ENCODE data around the gene AURKA.

Gene AURKA

GRCh38 chr20:56420940-56421688, 29.1 kb upstream of the AURKA start:
- Histone ChIP-seq H3K4me3 (no peak overlapping the region), H3K4me1 (no peaks in the 10 kb centered on the region), H3K27me3 (no peaks in the 10 kb centered on the region), H3K36me3 (peaks cover 0 to 18% (median 0%) of the 10 kb centered on the region in 3 donors), H3K9me3 (no peaks in the 10 kb centered on the region), H3K27ac (no peak overlapping the region)
- TF ChIP-seq CTCF (IDR thresholded peaks at IDR 0.05) = no peak
- peak in 1 of 2 donors; percentile 16 for DNase-seq
- intact Hi-C loops (cut with DNase I; ENCODE audit: low total_unique reads) = no loop called here

GRCh38 chr20:56420028-56420427, 28.0 kb upstream of the AURKA start:
- H3K4me3 ChIP-seq = no peak overlapping the region
- H3K9me3 ChIP-seq = no peaks in the 10 kb centered on the region
- no peaks in the 10 kb centered on the region for H3K27me3 ChIP-seq
- H3K27ac ChIP-seq = no peak overlapping the region
- DNase-seq = no peak
- H3K36me3 ChIP-seq = peaks cover 0 to 18% (median 0%) of the 10 kb centered on the region in 3 donors
- TF ChIP-seq CTCF (IDR thresholded peaks at IDR 0.05) = no peak
- intact Hi-C loops (cut with DNase I; ENCODE audit: low total_unique reads) = no loop called here
- no peaks in the 10 kb centered on the region for H3K4me1 ChIP-seq

- Histone ChIP-seq H3K27ac (no peak overlapping the region), H3K4me3 (no peak overlapping the region), H3K27me3 (no peaks in the 10 kb centered on the region), H3K9me3 (no peaks in the 10 kb centered on the region), H3K4me1 (no peaks in the 10 kb centered on the region), H3K36me3 (peaks cover 0 to 18% (median 0%) of the 10 kb centered on the region in 3 donors)
- no peak for DNase-seq
- intact Hi-C loops (cut with DNase I; ENCODE audit: low total_unique reads) = no loop called here
- TF ChIP-seq CTCF (IDR thresholded peaks at IDR 0.05) = no peak
Observed at GRCh38 chr20:56418385-56418861, 26.4 kb upstream of the AURKA start.

- TF ChIP-seq CTCF (IDR thresholded peaks at IDR 0.05) = no peak
- no peaks in the 10 kb centered on the region for H3K27me3 ChIP-seq
- intact Hi-C loops (cut with DNase I; ENCODE audit: low total_unique reads) = no loop called here
- H3K4me3 ChIP-seq = no peak overlapping the region
- no peaks in the 10 kb centered on the region for H3K9me3 ChIP-seq
- no peaks in the 10 kb centered on the region for H3K4me1 ChIP-seq
- peaks cover 0 to 19% (median 0%) of the 10 kb centered on the region in 3 donors for H3K36me3 ChIP-seq
- no peak for DNase-seq
- no peak overlapping the region for H3K27ac ChIP-seq
Observed at GRCh38 chr20:56417911-56418310, 25.9 kb upstream of the AURKA start.

GRCh38 chr20:56417402-56417801, 25.4 kb upstream of the AURKA start:
- Histone ChIP-seq H3K36me3 (peaks cover 0 to 22% (median 0%) of the 10 kb centered on the region in 3 donors), H3K4me3 (no peak overlapping the region), H3K4me1 (no peaks in the 10 kb centered on the region), H3K9me3 (no peaks in the 10 kb centered on the region), H3K27me3 (no peaks in the 10 kb centered on the region), H3K27ac (no peak overlapping the region)
- no peak for TF ChIP-seq CTCF (IDR thresholded peaks at IDR 0.05)
- intact Hi-C loops (cut with DNase I; ENCODE audit: low total_unique reads) = no loop called here
- no peak for DNase-seq
